Kidney tubule cell (primary cell): ENCODE results near the gene RALGPS1.

Experiments
- DNase-seq: peaks from one replicate; pipeline ENCODE4 v3.0.0-alpha.2; 2018; ENCODE audit warnings: low spot score

Gene RALGPS1

DNA sequence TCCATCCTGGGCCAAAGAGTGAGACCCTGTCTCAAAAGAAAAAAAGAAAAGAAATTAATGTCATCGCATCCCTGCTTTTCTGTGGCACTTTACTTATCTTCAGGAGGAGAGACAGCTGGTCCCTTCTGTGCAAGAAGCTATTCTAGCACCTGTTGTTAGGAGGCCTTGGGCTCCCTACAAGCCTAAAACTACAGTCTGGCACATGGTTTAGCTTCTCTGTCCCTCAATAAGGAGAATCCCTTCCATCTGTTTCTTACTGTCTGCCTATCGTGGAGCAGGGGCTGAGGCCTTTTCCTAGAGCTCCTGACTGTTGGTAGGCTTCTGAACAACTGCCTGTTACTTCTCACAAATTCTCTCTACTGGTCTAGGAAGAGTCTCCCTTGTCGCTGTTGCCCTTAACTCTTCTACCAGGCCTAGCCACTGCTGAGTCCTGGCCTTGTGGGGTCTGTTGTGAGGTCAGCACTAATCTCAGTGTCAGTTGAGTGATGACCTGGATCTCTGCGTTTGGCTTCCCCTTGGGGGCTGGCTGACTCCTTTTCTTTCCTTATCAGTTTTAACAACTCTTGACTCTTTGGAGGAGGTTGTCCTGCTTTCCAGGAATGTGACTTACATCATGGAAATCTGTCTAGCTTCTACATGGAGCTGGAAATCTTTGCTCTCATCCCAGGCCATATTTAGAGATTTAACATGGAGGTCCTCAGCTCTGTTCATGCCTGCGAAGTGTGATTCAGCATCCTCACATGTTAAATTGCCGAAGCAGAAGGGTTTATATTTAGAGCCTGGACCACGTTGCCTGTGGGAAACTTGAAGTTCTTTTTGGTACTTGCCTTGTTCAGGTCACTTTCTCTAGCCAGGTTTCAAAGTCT lies 344.3 kb downstream of the RALGPS1 start:
- no peak for DNase-seq

DNA sequence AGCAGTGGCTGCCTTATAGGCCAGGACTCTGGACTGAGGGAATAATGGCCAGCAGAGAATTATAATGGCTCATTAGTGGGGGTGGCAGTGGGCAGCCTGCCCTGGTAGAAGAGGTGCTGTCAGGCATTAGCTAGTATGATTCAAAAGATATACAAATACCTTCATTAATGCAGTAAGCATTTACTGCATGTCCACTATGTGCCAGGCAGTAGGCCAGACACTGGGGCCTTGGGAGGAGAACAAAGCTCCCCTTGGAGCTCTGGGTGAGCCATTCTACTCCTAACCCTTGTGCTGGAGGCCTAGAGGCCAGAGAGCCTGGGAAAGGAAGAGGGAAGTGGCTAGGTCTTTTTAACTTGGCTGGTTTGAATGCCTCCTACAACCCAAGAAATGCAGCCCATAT lies 348.0 kb downstream of the RALGPS1 start:
- no peak for DNase-seq

DNA sequence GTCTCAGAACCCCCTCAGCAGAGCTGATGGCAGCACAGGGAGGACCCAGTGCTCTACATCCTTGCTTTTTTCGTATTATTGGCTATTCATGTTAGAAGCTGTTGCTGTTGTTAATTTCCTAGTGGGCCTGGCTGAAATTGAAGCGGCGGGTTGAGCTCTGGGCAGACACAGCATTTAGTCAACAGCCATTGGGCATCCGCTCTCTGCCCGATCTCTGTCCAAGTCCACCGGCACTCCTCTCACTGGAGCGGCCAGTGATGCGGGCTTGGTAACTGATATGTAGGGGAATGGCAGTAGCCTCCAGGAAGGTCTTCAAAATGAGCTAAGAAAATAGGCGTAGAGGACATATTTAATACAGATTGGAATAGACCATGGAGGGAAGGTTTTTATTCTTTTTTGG lies 348.7 kb downstream of the RALGPS1 start:
- DNase-seq = no peak

DNA sequence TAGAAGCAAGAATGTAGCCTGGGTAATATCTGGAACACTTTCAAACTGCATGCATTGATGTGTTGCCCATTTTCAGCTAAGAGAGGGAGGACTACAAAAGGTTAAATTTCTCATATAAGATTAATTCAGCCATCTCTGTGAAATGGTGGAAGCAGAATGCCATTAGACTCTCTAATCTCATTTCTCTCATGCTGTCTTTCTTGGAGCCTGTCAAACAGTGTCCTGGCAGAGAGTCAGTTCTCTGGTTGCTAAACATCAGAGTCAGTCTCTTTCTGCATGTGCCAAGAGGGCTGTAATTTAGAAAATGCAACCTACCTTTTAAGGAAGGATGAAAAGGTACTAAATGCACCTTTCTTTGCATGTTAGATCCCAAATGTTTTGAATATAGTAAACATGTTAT lies 349.1 kb downstream of the RALGPS1 start:
- no peak for DNase-seq

DNA sequence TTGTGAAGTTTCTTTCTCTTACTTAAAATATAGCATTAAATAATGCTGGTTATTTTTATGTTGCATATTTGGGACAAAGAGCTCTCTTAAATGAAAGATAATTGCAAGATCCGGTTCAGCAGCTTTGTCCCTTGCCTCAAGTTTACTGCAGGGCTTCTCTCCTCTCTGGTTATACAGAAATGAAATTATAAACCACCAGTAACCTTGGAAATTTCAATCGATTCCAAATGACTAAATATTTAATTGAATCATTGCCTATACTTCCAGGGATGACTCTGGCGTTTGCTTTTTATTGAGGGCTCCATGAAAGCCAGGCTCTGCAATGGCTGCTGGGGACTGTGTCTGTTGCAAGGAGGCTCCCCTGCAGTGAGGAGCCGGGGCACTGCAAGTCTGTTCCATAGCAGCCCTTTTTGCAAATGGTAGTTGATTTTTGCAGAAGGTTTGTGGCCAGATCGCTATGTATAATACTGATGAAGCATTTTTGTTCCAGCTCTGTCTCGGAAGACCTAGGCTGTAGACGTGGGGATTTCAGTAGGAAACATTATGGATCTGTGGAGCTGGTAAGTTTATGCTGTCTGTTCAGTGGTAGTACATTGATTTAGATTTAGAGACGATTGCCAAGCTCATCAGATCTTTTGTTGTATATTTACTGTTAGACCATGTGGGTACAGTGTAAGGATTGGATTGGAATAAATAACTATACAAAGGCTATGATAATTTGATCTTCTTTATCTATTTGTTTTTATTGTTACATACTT lies 350.1 kb downstream of the RALGPS1 start, which contains the start of gene GARNL3:
Gene GARNL3, plus strand, starts transcription at position 313 of the 758 bp plus-strand sequence. Its CDS starts 104 bp downstream, at position 417.
- no peak for DNase-seq

DNA sequence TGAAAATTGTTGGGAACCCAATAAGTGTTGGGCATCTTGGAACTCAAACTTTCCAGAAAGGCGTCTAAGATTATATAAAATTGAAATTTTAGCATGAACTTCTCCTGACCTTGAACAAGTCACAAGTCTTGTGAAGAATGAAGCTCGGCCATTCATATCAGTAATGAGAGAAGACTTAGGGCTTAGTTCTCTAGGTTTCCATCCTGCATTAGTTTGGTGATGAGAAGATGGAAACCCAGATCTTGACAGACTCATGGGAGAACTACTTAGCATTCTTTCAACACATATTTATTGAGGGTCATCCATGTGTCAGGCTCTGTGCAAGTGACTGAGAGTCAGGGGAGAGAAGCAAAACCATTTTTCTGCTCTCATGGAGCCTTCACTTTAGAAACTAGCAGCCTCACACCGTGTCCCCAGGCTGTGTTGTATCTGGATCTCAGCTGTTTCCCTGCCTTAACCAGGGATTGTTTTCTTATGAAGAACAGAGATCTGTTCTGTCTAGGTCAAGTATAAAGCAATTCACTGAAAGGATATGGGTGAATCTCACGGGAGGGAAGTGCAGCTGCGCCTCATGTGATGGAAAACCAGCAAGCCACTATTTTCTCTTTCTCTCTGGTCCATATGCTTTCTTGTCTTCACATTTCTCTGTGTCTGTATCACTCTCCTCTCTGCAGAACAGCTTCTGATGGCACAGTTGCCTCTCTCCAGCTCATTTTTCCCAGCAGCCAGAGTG lies 353.4 kb downstream of the RALGPS1 start:
- DNase-seq = no peak

DNA sequence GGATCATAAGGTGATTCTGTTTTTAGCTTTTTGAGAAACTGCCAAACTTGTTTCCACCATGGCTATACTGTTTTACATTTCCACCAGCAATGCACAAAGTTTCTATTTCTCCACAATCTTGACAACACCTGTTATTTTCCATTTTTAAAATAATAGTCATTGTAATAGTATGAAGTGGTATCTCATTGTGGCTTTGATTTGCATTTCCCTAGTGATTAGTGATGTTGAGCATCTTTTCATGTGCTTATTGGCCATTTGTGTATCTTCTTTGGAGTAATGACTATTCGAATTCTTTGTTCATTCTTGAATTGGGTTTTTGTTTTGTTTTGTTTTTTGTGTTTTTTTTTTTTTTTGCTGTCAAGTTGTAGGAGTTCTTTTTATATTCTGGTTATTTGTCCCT lies 354.9 kb downstream of the RALGPS1 start:
- no peak for DNase-seq
